HG03025 (cell line): ENCODE measurements around the gene PKNOX2.

Source experiments
- ATAC-seq: cut with Tn5 transposase; IDR thresholded peaks from one replicate; pipeline ENCODE4 v1.9.1; 2021; ENCODE audit warnings: mild to moderate bottlenecking, moderate library complexity; ENCODE audit not compliant: unreplicated experiment, low FRiP score

Gene PKNOX2

DNA sequence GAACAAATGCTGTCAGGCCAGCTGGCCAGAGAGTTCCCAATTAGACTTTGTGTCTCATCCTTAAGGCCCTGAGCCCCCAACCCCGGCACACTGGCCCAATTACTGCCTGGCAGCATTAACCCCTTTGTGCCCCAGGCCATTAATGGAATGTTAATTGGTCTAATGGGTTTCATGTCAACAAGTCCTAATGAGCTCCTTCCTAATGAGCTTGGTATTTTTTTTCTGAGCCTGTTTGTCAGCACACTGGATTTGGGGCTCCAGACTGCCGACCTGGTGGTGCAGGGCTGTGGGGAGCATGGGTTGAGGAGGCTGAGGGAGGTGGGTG is 182.7 kb downstream of the PKNOX2 start:
- no peak for ATAC-seq

DNA sequence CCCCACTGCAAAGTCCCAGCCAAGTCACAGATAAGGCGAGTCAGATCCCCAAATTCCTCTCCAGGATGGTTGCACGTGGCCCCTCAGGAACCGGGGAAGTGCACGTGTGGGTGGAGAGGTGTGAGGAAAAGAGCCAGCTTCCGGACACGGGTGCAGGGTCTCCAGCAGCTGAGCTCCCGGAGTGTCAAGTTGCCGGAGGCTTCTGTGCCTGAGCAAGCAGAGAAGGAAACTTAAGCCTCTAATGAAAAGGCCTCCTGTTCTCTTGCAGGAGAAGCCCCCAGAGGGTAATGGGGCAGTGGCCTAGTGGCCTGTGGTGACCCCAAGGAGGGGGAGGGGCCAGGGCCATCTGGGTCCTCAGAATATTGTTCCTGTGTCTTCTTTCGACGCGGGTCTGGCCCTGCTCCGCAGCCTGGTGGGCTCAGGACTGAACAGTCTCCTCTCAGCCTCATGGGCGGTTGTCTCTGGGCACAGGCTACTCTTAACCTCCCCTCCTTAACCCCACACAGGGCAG is 183.6 kb downstream of the PKNOX2 start:
- no peak for ATAC-seq

GRCh38 chr11:125348674-125349309 is 184.2 kb downstream of the PKNOX2 start:
- no peak for ATAC-seq

- no peak for ATAC-seq
Measured at GRCh38 chr11:125350206-125351032, 185.9 kb downstream of the PKNOX2 start.

DNA sequence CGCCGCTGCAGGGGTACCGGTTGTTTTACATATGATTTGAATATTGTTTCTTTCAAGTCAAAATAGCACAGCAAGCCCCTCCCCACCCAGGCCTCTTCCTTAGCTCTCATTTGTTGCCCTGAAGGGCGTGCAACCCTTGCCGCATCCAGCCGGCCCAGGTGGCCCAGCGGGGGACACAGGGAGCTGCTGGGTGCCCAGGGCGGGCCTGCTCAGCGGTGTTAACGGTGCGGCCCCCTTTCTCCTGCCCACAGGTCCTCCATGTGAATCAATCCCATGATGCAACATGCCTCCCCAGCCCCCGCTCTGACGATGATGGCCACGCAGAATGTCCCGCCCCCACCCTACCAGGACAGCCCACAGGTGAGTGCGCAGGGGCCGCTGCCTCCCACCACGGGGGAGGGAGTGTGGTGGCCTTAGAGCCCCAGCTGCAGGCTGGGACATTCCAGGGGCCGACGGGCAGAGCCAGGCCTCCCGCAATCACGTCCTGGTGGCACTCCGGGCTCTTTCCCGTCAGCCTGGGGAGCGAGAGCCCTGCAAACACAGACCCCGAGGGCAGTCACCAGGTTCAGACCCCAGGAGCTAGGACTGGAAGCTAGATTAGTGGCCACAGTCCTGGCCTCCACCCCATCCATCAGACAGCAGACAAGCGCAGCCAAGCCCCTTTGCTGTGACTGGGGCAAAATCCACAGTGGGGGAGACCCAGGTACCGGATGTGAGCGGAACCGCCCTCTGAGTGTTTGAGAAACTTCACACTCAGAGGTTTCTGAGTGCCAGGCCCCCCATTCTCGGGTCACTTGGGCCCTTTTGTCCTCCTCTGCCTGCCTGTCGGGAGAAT is 186.7 kb downstream of the PKNOX2 start:
- no peak for ATAC-seq

- no peak for ATAC-seq
Measured at GRCh38 chr11:125351868-125352250, 187.3 kb downstream of the PKNOX2 start.

DNA sequence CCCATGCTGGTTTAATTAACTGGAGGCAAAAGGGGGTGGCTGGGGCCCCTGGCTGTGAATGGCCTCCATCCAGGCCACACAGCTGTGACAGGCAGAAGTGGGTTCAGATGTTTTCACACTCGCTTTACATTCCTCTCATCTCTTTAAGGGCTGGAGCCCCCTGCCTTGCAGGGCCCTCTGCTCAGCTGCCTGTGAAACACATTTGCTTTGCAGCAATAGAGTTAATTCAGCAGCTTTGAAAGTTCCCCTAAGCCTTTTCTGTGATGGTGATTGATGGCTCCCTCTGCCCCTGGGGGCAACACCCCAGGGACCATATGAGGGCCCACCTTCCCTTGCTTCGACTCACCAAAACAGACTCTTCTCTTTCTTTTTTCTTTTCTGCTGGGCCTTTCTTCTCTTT is 192.2 kb downstream of the PKNOX2 start:
- ATAC-seq = no peak

DNA sequence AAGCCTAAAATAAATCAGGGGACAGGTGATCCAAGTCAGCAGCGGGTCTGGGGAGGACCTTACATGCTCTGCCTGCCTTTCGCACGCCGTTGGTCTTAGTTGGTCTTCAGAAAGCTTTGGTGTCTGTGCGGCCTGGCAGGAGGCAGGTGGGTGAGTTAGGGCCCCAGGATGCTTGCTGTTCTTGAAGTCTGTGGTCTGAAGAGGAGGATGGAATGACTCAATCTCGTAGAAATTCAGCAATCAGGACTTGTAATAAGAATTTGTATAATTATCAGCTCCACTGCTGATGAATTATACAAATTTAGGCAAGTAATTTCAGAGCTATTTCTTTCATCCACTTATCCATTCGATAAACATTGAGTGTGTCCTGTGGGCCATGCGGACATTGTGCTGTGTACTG is 193.0 kb downstream of the PKNOX2 start:
- ATAC-seq = no peak

DNA sequence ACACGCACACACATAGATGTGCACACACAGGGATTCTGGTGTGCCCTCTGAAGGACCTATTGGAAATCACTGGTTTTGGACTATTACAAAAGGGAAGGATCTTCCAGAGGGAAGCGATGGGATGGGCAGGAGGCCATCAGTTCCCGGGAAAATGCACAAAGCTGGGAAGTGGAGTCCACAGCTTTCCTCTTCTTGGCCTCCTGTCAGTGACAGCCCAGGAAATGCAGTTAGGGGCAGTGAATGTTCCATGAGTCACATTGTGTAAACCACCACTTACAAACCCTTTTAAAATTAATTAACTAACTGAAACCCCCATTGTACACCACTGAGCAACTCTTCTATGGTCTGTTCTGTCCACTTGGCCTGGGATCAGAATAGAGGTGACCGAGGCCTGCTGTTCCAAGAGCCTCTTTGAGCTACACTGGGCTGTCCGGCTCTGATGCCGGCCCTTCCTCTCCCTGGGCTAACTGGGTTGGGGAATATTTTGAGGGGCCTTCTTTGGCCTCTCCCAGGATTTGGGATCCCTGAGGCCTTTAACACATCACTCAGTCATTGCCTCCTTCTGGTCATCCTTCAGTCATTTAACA is 193.8 kb downstream of the PKNOX2 start:
- no peak for ATAC-seq

GRCh38 chr11:125359130-125359529 is 194.6 kb downstream of the PKNOX2 start:
- no peak for ATAC-seq

DNA sequence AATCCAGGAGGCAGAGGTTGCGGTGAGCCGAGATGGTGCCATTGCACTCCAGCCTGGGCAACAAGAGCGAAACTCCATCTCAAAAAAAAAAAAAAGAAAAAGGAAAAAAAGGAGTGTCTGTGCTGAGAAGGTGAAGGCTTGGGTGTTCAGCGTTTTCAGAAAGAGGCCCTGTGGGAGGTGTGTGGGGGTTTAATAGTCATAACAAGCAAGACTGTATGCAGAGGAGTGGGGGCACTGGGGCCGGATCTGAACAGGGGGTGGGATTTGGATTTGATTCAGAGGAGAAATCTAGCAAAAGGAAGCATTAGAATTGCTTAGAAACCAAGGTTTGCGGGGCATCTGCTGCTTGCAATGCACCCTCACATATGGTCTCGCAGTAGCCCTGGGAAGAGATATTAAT is 195.5 kb downstream of the PKNOX2 start:
- no peak for ATAC-seq

DNA sequence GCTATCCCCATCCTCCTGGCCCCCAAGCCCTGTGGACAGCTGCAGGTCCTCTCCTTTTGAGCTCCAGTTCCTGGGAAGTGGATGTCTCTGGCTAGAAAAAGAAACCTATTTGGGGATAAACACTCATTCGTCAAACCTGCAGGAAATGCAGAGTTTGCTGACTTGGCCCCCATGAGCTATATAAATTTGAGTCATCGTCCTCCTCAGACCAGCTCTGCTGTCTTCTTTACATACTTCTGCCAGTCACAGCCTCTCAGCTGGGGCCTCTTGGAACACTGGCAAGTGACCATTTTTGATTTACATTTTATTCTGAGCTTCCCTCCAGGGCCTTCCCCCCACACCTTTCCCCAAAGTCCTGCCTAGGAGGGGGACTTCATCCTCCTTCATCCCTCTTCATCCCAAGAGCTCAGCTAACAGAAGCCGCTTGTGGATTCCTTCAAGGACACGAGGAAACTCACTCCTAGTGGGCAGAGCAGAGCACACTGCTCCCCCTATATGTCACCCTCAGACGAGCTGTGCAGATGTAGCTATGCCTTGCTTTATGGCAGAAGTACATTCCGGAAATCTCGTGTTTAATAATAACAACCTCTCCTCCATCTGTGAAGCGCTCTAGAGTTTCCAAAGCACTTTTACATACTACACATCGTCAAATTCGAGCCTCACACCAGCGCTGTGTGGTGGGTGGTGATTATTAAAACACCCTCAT is 199.7 kb downstream of the PKNOX2 start:
- no peak for ATAC-seq

DNA sequence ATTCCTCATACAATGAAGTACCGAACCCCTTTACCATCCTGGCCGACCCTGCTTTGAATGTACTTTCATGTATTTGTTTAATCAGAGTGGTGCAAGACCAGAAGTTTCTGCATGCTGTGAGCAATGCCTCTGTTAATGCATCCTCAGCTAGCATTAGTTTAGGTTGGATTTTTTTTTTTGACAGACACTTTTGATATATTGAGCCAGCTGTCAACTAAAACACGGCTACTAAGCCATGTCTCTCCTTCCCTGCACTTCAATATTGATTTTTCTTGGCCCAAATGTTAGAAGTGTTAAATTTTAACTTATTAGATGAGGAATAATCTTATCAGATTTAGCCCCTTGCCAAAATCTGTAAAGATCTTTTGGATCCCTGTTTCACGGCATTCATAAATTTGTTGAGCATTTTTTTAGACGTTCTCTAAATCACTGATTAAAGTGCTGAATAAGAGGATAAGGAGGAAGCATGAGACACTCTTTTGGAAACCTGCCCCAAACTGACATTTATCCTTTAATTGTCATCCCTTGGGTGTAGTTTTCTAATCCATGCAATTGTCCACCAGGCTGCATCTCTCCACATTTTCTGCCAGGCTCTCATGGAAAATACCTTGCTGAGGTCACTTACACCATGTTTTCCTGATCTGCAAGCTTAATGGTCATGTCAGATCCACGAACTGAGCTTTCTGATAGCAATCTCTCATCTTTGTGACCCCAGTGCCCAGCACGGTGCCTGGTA is 200.8 kb downstream of the PKNOX2 start:
- no peak for ATAC-seq

DNA sequence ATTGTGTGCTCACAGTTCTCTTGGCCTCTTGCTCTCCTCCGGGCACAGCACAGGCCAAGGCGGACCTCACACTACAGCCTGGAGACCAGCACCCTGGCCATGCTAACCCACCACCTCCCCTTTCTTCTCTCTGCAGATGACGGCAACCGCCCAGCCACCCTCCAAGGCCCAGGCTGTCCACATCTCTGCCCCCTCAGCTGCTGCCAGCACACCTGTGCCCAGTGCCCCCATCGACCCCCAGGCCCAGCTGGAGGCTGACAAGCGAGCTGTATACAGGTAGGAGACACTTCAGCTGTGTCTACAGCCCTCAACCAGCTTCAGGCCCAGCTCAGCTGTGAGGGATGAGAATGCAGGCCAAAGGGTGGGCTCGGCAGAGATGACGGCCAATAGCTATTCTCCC is 203.2 kb downstream of the PKNOX2 start:
- ATAC-seq = no peak

GRCh38 chr11:125368757-125369156 is 204.2 kb downstream of the PKNOX2 start:
- ATAC-seq = no peak

DNA sequence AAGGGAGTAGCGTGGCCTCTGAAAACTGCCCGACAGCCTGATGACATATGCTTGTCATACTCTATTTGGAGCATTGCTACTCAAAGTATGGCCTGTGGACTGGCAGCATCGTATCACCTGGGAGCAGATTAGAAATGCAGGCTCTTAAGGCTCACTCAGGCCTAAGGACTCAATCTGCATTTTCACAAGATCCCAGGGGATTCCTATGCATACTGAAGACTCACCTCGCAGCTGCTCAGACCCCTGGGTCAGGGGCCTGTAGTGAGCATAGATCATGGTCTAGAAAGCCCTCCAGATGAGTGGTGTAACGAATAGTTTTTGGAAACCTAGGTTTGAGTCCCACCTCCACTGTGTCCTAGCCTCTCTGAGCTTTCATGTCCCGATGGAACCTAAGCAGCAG is 205.3 kb downstream of the PKNOX2 start:
- no peak for ATAC-seq

GRCh38 chr11:125370561-125371389 is 206.2 kb downstream of the PKNOX2 start:
- ATAC-seq = no peak

DNA sequence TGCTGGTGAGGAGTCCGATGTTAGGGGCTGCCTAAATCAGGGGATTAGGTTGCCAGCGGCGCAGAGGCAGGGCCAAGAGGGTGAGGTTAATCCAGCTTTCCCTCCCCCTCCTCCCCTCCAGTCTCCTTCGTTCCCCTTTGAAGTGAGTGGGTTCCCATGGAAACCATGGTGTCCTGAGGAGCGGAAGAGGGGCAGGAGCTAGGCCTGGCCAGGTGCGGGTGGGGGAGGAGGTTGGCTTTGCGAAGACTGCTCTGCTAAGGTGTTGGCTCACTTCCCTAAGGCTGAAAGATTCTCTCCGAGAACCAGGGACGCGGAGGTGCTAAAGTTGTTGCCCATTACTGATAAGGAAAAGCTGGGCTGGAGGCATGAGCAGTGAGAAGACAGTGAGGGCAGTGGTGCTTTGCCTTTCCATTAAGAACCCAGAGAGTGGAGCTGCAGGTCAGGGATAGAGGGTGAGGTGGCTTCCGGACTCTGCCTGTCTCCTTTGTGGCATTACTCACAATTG is 206.9 kb downstream of the PKNOX2 start:
- ATAC-seq = no peak

DNA sequence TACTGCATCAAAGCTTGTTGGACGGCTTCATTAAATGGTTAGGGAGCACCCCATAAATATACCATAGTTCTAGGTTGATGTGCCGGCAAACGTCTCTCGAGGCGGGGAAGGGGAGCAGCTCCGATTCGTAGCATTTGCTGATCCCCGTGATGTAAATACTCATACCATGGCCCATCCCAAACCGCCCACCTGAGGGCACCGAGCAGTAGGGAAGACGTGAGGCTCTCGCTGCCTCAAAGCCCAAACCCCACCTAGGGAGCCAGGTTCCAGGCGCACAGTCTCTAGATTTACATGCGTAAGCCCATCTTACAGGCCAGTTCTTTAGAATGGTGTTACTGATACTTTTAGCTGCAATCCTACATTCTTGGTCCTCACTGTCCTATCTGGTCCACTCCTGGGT is 207.5 kb downstream of the PKNOX2 start:
- ATAC-seq = no peak
